ENCODE results near the gene CARD8.
"Not testable (repeated sequence)": the region's sequence is repeated elsewhere in the genome, so short reads cannot be mapped to it uniquely, and the experiment has no call there.

Gene CARD8

DNA sequence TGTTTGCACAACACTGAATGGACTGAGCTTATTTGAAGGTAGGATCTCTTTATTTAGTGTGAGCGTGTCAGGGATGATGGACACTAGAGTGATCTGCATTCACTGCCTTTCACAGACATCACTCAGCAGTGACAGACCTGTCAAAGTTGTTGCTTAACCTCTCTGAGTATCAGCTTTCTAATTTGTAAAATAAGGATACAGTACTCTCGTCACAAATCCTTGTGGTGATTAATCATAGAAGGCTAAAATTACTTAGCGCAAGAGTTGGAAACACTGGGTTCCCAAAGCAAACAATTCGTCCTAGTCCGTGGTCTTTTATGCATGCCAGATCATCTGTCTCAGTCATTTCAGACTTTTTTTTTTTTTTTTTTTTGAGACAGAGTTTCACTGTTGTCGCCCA, 16.6 kb downstream of the CARD8 start:
- H3K9ac ChIP-seq (ENCODE audit: insufficient read length) = no peak overlapping the region
- H3K4me3 ChIP-seq = no peak overlapping the region
- no peak for DNase-seq (ENCODE audit: low read depth, low spot score)
- no peak for TF ChIP-seq FOXP2 (optimal IDR thresholded peaks at IDR 0.05; ENCODE audit: control extremely low read depth, extremely low read length, insufficient read depth)
- H3K27ac ChIP-seq = no peak overlapping the region
- H3K36me3 ChIP-seq (ENCODE audit: insufficient read depth, low read length) = peaks cover 16% of the 10 kb centered on the region; the same call in 1 of the 2 replicates
- no peaks in the 10 kb centered on the region for H3K9me3 ChIP-seq (ENCODE audit: low read depth, low read length)

- no peak for DNase-seq (ENCODE audit: low read depth, low spot score)
- Histone ChIP-seq H3K27ac (no peak overlapping the region), H3K36me3 (ENCODE audit: insufficient read depth, low read length) (peaks cover 16% of the 10 kb centered on the region; the same call in 1 of the 2 replicates), H3K9ac (ENCODE audit: insufficient read length) (no peak overlapping the region), H3K4me3 (no peak overlapping the region), H3K9me3 (ENCODE audit: low read depth, low read length) (no peaks in the 10 kb centered on the region)
- TF ChIP-seq POLR2AphosphoS5 (IDR thresholded peaks at IDR 0.05; ENCODE audit: borderline replicate concordance, low read depth, low read length) (no peak), FOXP2 (optimal IDR thresholded peaks at IDR 0.05; ENCODE audit: control extremely low read depth, extremely low read length, insufficient read depth) (no peak), EZH2 (IDR thresholded peaks at IDR 0.05) (no peak)
Observed at GRCh38 chr19:48237057-48237456, 18.7 kb downstream of the CARD8 start.

- Histone ChIP-seq H3K9ac (ENCODE audit: insufficient read length) (no peak overlapping the region), H3K27ac (no peak overlapping the region), H3K9me3 (ENCODE audit: low read depth, low read length) (no peaks in the 10 kb centered on the region), H3K4me3 (no peak overlapping the region), H3K36me3 (ENCODE audit: insufficient read depth, low read length) (peaks cover 12% of the 10 kb centered on the region; the same call in 1 of the 2 replicates)
- TF ChIP-seq EZH2 (IDR thresholded peaks at IDR 0.05) = no peak
- no peak for TF ChIP-seq POLR2AphosphoS5 (IDR thresholded peaks at IDR 0.05; ENCODE audit: borderline replicate concordance, low read depth, low read length)
- no peak for TF ChIP-seq FOXP2 (optimal IDR thresholded peaks at IDR 0.05; ENCODE audit: control extremely low read depth, extremely low read length, insufficient read depth)
- DNase-seq (ENCODE audit: low read depth, low spot score) = no peak
Observed at GRCh38 chr19:48230555-48231129, 25.1 kb downstream of the CARD8 start.

DNA sequence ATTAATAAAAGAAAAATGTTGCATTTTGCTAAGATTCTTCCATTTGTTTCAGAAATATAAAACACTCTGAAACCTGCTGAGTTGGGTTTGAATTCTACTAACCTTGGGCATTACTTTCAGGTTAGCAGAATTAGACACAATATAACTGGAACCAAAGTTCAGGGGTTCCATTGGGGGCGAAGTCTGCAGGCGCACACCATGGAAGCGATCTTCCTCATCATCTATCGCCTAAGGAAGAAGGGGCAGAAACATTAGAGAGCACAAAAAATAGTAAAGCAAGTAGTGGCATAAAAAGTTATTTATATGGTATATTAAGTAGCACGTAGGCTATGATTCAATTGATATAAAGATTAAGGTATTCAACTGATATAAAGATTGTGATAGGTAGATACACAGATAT, 34.1 kb downstream of the CARD8 start:
- Histone ChIP-seq H3K4me3 (no peak overlapping the region), H3K9ac (ENCODE audit: insufficient read length) (no peak overlapping the region), H3K9me3 (ENCODE audit: low read depth, low read length) (no peaks in the 10 kb centered on the region), H3K36me3 (ENCODE audit: insufficient read depth, low read length) (0 out of 2 replicates have a peak, but pooled peaks cover 7% of the 10 kb centered on the region), H3K27ac (0 out of 2 replicates have a peak overlapping the region, but pooled peaks have one; percentile 10)
- TF ChIP-seq EZH2 (IDR thresholded peaks at IDR 0.05) (no peak), FOXP2 (optimal IDR thresholded peaks at IDR 0.05; ENCODE audit: control extremely low read depth, extremely low read length, insufficient read depth) (no peak), POLR2AphosphoS5 (IDR thresholded peaks at IDR 0.05; ENCODE audit: borderline replicate concordance, low read depth, low read length) (no peak)
- no peak for DNase-seq (ENCODE audit: low read depth, low spot score)

DNA sequence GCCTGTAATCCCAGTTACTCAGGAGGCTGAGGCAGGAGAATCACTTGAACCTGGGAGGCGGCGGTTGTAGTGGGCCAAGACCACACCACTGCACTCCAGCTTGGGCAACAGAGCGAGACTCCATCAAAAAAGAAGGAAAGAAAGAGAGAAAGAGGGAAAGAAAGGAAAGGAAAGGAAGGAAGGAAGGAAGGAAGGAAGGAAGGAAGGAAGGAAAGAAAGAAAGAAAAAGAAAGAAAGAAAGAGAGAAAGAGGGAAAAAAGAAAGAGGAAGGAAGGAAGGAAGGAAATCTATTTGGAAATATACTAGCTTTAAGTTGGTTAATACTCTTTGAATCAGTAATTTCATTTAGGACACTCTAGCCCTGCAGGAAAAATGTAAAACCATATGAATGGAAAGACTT, 34.9 kb downstream of the CARD8 start:
- DNase-seq (ENCODE audit: low read depth, low spot score); H3K36me3 ChIP-seq (ENCODE audit: insufficient read depth, low read length); H3K9me3 ChIP-seq (ENCODE audit: low read depth, low read length); H3K9ac ChIP-seq (ENCODE audit: insufficient read length); H3K4me3 ChIP-seq; H3K27ac ChIP-seq: not testable (repeated sequence)

DNA sequence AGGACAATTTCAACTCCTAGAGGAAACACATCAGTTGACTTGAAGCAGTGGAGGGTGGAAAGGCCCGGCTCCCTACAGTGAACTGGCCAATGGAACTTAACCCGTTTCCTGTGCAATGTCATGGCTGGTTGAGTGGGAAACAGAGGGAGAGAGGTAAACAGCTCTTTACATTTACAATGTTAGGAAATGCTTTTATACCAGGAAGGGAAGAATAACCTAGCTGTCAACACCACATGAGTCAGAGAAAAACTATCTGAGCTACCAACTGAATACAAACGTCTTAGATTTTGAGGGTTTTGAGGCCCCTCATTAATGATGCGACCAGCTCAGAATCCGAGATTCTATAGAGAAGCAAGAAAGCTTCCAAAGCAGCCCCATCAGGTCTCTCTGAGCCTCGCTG, 36.7 kb downstream of the CARD8 start:
- no peak overlapping the region for H3K4me3 ChIP-seq
- 0 out of 2 replicates have a peak, but pooled peaks cover 9% of the 10 kb centered on the region for H3K36me3 ChIP-seq (ENCODE audit: insufficient read depth, low read length)
- H3K27ac ChIP-seq = 0 out of 2 replicates have a peak overlapping the region, but pooled peaks have one; percentile 25
- no peak for DNase-seq (ENCODE audit: low read depth, low spot score)
- no peak overlapping the region for H3K9ac ChIP-seq (ENCODE audit: insufficient read length)
- TF ChIP-seq POLR2AphosphoS5 (IDR thresholded peaks at IDR 0.05; ENCODE audit: borderline replicate concordance, low read depth, low read length) (no peak), EZH2 (IDR thresholded peaks at IDR 0.05) (no peak), FOXP2 (optimal IDR thresholded peaks at IDR 0.05; ENCODE audit: control extremely low read depth, extremely low read length, insufficient read depth) (no peak)
- H3K9me3 ChIP-seq (ENCODE audit: low read depth, low read length) = no peaks in the 10 kb centered on the region

DNA sequence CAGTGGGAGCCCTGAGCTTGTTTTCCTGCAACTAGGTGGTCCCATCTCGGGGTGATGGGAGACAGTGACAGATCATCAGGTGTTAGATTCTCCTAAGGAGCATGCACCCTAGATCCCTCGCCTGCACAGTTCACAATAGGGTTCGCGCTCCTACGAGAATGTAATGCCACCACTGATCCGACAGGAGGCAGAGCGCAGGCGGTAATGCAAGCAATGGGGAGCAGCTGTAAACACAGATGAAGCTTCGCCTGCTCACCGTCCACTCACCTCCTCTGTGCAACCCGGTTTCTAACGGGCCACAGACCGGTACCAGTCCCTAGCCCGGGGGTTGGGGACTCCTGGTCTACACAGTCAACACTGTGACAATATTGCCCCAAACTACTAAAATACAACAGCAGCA, 38.8 kb downstream of the CARD8 start:
- no peak for DNase-seq (ENCODE audit: low read depth, low spot score)
- Histone ChIP-seq H3K4me3 (no peak overlapping the region), H3K27ac (0 out of 2 replicates have a peak overlapping the region, but pooled peaks have one; percentile 20), H3K9ac (ENCODE audit: insufficient read length) (no peak overlapping the region), H3K36me3 (ENCODE audit: insufficient read depth, low read length) (0 out of 2 replicates have a peak, but pooled peaks cover 9% of the 10 kb centered on the region), H3K9me3 (ENCODE audit: low read depth, low read length) (no peaks in the 10 kb centered on the region)
- TF ChIP-seq FOXP2 (optimal IDR thresholded peaks at IDR 0.05; ENCODE audit: control extremely low read depth, extremely low read length, insufficient read depth) (no peak), EZH2 (IDR thresholded peaks at IDR 0.05) (no peak), POLR2AphosphoS5 (IDR thresholded peaks at IDR 0.05; ENCODE audit: borderline replicate concordance, low read depth, low read length) (no peak)

DNA sequence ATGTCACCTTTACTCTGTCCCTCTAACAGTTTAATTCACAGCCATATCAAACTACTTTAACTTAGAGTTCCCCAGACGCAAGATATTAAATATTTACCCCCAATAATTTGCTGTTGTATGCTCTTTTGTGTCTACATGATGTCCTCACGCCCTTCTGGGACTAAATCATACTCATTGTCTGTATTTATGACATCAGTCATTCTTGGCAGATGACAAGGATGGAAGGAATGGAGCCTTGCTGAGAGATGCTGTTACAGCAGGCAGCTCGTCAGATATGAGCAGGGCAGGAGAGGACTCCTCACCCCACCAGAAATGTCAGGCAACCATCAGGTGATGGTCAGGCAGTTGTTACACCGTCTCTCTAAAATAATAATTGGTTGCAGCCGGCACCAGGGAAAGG, 41.8 kb downstream of the CARD8 start:
- H3K9ac ChIP-seq (ENCODE audit: insufficient read length) = no peak overlapping the region
- DNase-seq (ENCODE audit: low read depth, low spot score) = no peak
- H3K9me3 ChIP-seq (ENCODE audit: low read depth, low read length) = no peaks in the 10 kb centered on the region
- no peak overlapping the region for H3K27ac ChIP-seq
- H3K36me3 ChIP-seq (ENCODE audit: insufficient read depth, low read length) = peaks cover 14% of the 10 kb centered on the region; the same call in 1 of the 2 replicates
- TF ChIP-seq POLR2AphosphoS5 (IDR thresholded peaks at IDR 0.05; ENCODE audit: borderline replicate concordance, low read depth, low read length) = no peak
- no peak for TF ChIP-seq EZH2 (IDR thresholded peaks at IDR 0.05)
- TF ChIP-seq FOXP2 (optimal IDR thresholded peaks at IDR 0.05; ENCODE audit: control extremely low read depth, extremely low read length, insufficient read depth) = no peak
- H3K4me3 ChIP-seq = no peak overlapping the region

GRCh38 chr19:48210005-48210404, 45.7 kb downstream of the CARD8 start:
- Histone ChIP-seq H3K9me3 (ENCODE audit: low read depth, low read length) (no peaks in the 10 kb centered on the region), H3K4me3 (no peak overlapping the region), H3K9ac (ENCODE audit: insufficient read length) (no peak overlapping the region), H3K36me3 (ENCODE audit: insufficient read depth, low read length) (peaks cover 9% of the 10 kb centered on the region), H3K27ac (0 out of 2 replicates have a peak overlapping the region, but pooled peaks have one; percentile 11)
- TF ChIP-seq POLR2AphosphoS5 (IDR thresholded peaks at IDR 0.05; ENCODE audit: borderline replicate concordance, low read depth, low read length) (no peak), EZH2 (IDR thresholded peaks at IDR 0.05) (no peak), FOXP2 (optimal IDR thresholded peaks at IDR 0.05; ENCODE audit: control extremely low read depth, extremely low read length, insufficient read depth) (no peak)
- no peak for DNase-seq (ENCODE audit: low read depth, low spot score)
